Ascending aorta (tissue), 2 donors: Measurements from ENCODE around the gene KIF26B. TPM values are rescaled to one million over a fixed set of nuclear protein-coding genes. Genes with fewer than 3 reads are reported as not detected.

ENCODE experiments used
- DNase-seq, 2 donors: peaks; one replicate each; pipeline ENCODE4 v3.0.0-alpha.2; 2019; ENCODE audit warnings: low spot score in 2 of 2
- H3K27ac ChIP-seq, 2 donors: fragments of 200-600 bp; sonication (generic); one replicate each; pipeline ENCODE4 v1.5.1; 2016 to 2017; ENCODE audit warnings: mild to moderate bottlenecking in 1 of 2
- H3K27me3 ChIP-seq: fragments of 200-600 bp; sonication (generic); one replicate; pipeline ENCODE4 v1.5.1; 2017
- H3K36me3 ChIP-seq, 2 donors: fragments of 200-600 bp; sonication (generic); one replicate each; pipeline ENCODE4 v1.5.1; 2016
- H3K4me1 ChIP-seq, 2 donors: fragments of 200-600 bp; sonication (generic); one replicate each; pipeline ENCODE4 v1.5.1; 2016 to 2017; ENCODE audit warnings: mild to moderate bottlenecking in 1 of 2
- H3K4me3 ChIP-seq, 2 donors: fragments of 200-600 bp; sonication (generic); one replicate each; pipeline ENCODE4 v1.5.1; 2016 to 2017; ENCODE audit warnings: mild to moderate bottlenecking in 1 of 2
- H3K9me3 ChIP-seq, 2 donors: fragments of 200-600 bp; sonication (generic); one replicate each; pipeline ENCODE4 v1.5.1; 2016
- intact Hi-C: fragments of 100-400 bp; cut with DNase I; formaldehyde crosslinking; loops from one replicate; pipeline ENCODE4 v1.15.1; 2023
- total RNA-seq: library from RNA; depleted of rRNA; stranded (reverse); fragments of >200 nt; gene quantifications from one replicate; pipeline ENCODE4 v1.1.0, GENCODE V29; 2016
- TF ChIP-seq, protein P1 (sequence below), 3 experiments: fragments of 200-600 bp in 2 of 3; fragments of 450-650 bp in 1 of 3; sonication (generic) in 2 of 3; IDR thresholded peaks; one replicate each; pipeline ENCODE4 v1.5.1; 2016 to 2019; ENCODE audit warnings: antibody characterized with exemption in 3 of 3, mild to moderate bottlenecking in 1 of 3, moderate library complexity in 1 of 3

KIF26B gene
- total RNA-seq, 1 donor from 2014 or later = not detected

DNA sequence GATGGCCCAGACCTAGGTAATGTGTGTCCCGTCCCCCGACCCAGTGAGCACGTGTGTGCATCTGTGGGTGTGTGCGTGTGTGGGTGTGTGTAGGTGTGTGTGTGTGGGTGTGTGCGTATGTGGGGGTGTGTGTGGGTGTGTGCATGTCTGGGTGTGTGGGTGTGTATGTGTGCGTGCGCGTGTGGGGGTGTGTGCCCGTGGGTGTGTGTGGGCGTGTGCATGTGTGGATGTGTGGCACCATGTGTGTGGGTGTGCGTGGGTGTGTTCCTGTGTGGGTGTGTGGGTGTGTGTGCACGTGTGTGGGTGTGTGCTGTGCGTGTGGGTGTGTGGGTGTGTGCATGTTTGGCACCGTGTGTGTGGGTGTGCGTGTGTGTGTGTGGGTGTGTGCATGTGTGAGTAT is 309.5 kb downstream of the KIF26B start:
- Histone ChIP-seq H3K4me3 (no peak overlapping the region), H3K9me3 (no peaks in the 10 kb centered on the region), H3K4me1 (no peaks in the 10 kb centered on the region), H3K27ac (no peak overlapping the region), H3K27me3 (no peaks in the 10 kb centered on the region), H3K36me3 (no peaks in the 10 kb centered on the region)
- TF ChIP-seq, protein P1, sequence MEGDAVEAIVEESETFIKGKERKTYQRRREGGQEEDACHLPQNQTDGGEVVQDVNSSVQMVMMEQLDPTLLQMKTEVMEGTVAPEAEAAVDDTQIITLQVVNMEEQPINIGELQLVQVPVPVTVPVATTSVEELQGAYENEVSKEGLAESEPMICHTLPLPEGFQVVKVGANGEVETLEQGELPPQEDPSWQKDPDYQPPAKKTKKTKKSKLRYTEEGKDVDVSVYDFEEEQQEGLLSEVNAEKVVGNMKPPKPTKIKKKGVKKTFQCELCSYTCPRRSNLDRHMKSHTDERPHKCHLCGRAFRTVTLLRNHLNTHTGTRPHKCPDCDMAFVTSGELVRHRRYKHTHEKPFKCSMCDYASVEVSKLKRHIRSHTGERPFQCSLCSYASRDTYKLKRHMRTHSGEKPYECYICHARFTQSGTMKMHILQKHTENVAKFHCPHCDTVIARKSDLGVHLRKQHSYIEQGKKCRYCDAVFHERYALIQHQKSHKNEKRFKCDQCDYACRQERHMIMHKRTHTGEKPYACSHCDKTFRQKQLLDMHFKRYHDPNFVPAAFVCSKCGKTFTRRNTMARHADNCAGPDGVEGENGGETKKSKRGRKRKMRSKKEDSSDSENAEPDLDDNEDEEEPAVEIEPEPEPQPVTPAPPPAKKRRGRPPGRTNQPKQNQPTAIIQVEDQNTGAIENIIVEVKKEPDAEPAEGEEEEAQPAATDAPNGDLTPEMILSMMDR (IDR thresholded peaks at IDR 0.05) = no peak
- intact Hi-C loops = no loop called here
- DNase-seq = no peak

DNA sequence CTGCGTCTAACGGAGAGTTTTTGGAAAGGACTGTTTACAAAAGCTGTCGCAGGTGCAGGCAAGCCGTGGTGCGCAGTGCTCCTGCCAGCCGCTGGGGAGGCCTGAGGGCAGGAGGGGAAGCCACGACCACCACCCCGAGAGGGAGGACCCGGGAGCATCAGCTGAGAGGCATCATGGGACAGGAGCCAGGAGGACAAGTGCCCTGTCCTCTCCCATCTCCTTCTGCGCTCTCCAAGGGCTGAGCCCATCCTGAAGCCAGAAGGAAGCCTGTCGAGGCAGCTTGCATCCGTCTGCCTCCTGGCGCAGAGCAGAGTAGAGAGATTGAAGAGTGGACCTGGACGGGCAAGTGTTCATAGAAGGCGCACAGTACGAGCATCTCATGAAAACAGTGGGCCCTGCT is 310.9 kb downstream of the KIF26B start:
- H3K27me3 ChIP-seq = no peaks in the 10 kb centered on the region
- no peak for DNase-seq
- H3K9me3 ChIP-seq = no peaks in the 10 kb centered on the region
- H3K4me3 ChIP-seq = no peak overlapping the region
- TF ChIP-seq, protein P1 (IDR thresholded peaks at IDR 0.05) = no peak
- no peaks in the 10 kb centered on the region for H3K36me3 ChIP-seq
- no peak overlapping the region for H3K27ac ChIP-seq
- intact Hi-C loops = no loop called here
- no peaks in the 10 kb centered on the region for H3K4me1 ChIP-seq

DNA sequence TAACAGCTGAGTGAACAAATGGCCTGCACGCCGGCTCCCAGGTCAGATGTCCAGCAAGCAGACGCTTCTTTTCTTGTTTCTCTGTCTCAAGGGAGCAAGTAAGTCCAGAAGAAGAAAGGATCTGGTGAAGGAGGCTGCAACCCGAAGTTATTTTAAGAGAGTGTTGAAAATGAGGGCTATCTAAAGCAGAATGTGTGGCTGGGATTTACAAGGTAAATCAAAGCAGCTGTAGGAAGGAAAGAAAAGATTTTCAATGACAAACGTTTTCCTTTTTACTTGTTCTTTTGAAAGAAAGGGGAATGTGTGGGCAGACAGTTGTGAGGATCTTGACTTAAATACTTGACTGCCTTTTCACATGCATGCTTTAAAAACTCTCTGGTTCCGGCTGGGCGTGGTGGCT is 311.5 kb downstream of the KIF26B start:
- TF ChIP-seq, protein P1 (IDR thresholded peaks at IDR 0.05) = no peak
- no peak overlapping the region for H3K4me3 ChIP-seq
- H3K36me3 ChIP-seq = no peaks in the 10 kb centered on the region
- H3K9me3 ChIP-seq = no peaks in the 10 kb centered on the region
- no peak for DNase-seq
- intact Hi-C loops = no loop called here
- H3K27ac ChIP-seq = no peak overlapping the region
- H3K27me3 ChIP-seq = no peaks in the 10 kb centered on the region
- no peaks in the 10 kb centered on the region for H3K4me1 ChIP-seq

DNA sequence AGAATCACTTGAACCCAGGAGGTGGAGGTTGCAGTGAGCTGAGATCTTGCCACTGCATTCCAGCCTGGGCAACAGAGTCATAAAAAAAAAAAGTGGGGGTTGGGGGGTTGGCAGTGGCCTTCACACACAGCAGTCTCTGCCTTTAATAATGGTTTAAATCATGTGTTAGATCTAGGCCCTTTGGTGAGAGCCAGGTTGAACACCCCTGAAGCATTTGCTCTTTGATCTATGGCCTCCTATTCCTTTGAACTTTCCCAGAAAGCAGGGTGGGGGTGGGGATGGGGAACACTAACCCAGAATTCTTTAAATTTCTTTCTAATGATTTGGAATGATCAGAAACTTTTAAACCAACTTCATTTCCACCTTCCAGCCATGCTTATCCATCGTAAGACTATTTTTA is 313.0 kb downstream of the KIF26B start:
- no peaks in the 10 kb centered on the region for H3K4me1 ChIP-seq
- H3K4me3 ChIP-seq = no peak overlapping the region
- intact Hi-C loops = no loop called here
- TF ChIP-seq, protein P1 (IDR thresholded peaks at IDR 0.05) = no peak
- no peak for DNase-seq
- H3K9me3 ChIP-seq = no peaks in the 10 kb centered on the region
- H3K36me3 ChIP-seq = no peaks in the 10 kb centered on the region
- H3K27ac ChIP-seq = no peak overlapping the region
- no peaks in the 10 kb centered on the region for H3K27me3 ChIP-seq

DNA sequence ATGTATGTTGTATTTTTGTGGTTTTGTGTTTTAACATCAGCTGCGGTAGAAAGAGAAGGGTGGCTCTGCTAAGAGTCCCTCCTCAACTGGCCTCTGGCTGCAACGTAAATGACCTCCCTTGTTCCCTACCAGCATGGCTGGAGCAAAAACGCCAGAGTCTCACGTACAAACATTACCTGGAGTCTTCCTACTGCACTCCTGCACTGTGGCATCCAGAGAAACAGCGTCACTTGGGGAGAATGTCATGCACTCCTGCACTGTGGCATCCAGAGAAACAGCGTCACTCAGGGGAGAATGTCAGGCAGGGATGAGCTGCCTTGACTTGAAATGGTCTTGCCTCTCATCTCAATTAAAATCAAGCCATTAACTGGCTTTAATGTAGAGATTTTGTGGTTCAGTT is 314.2 kb downstream of the KIF26B start:
- H3K27me3 ChIP-seq = no peaks in the 10 kb centered on the region
- DNase-seq = no peak
- H3K4me1 ChIP-seq = no peaks in the 10 kb centered on the region
- no peaks in the 10 kb centered on the region for H3K9me3 ChIP-seq
- no peaks in the 10 kb centered on the region for H3K36me3 ChIP-seq
- H3K27ac ChIP-seq = no peak overlapping the region
- intact Hi-C loops = no loop called here
- TF ChIP-seq, protein P1 (IDR thresholded peaks at IDR 0.05) = no peak
- H3K4me3 ChIP-seq = no peak overlapping the region

DNA sequence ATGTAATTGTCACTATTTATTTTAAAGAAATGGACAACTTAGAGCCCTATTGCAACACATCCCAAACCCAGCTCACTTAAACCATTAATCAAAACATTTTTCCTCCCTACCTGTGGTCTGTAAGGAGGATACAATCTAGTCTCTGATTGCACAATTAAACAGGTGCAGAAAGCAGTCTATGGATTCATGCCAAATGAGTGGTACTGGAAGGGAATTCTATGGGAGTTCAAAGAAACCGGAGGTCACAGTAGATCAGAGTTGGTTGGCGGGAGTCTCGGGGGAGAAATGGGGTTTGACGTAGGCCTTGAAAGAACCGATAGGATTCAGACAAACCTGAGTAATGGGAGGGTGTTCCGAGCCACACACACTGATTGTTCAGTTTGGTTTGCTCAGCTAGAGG is 314.9 kb downstream of the KIF26B start:
- no peaks in the 10 kb centered on the region for H3K27me3 ChIP-seq
- TF ChIP-seq, protein P1 (IDR thresholded peaks at IDR 0.05) = no peak
- no peak for DNase-seq
- no peaks in the 10 kb centered on the region for H3K4me1 ChIP-seq
- no peak overlapping the region for H3K4me3 ChIP-seq
- H3K36me3 ChIP-seq = no peaks in the 10 kb centered on the region
- H3K9me3 ChIP-seq = no peaks in the 10 kb centered on the region
- intact Hi-C loops = no loop called here
- H3K27ac ChIP-seq = no peak overlapping the region
